ENCODE measurements around the gene RAE1. TPM values are rescaled to one million over a fixed set of nuclear protein-coding genes. Genes with fewer than 3 reads are reported as not detected.

RAE1 gene
- 66.4 TPM for polyA plus RNA-seq (ENCODE audit: insufficient read length)
- long read RNA-seq, donor 1, transcript RAE1-203 (12 exons, 2,639 nt): major isoform, 24 of 28 reads
- long read RNA-seq, donor 1, partial matches to known transcripts: 0 of 28 reads
- long read RNA-seq, donor 1, other reads (novel, unspliced or antisense): 0 of 28 reads
- long read RNA-seq, donor 2, transcript RAE1-203 (12 exons, 2,639 nt): major isoform, 21 of 36 reads
- long read RNA-seq, donor 2, partial matches to known transcripts: 8 of 36 reads
- long read RNA-seq, donor 2, other reads (novel, unspliced or antisense): 0 of 36 reads
- long read RNA-seq, donor 3, transcript RAE1-203 (12 exons, 2,639 nt): major isoform, 21 of 30 reads
- long read RNA-seq, donor 3, partial matches to known transcripts: 7 of 30 reads
- long read RNA-seq, donor 3, other reads (novel, unspliced or antisense): 0 of 30 reads
- long read RNA-seq, donor 4: 0 reads
- long read RNA-seq, donor 5, transcript RAE1-203 (12 exons, 2,639 nt): major isoform, 36 of 48 reads
- long read RNA-seq, donor 5, partial matches to known transcripts: 7 of 48 reads
- long read RNA-seq, donor 5, other reads (novel, unspliced or antisense): 0 of 48 reads
- long read RNA-seq, donor 6, transcript RAE1-203 (12 exons, 2,639 nt): major isoform, 18 of 30 reads
- long read RNA-seq, donor 6, partial matches to known transcripts: 5 of 30 reads
- long read RNA-seq, donor 6, other reads (novel, unspliced or antisense): 0 of 30 reads
- long read RNA-seq, donor 7, transcript RAE1-209 (11 exons, 1,503 nt): minor isoform, 9 of 43 reads
- long read RNA-seq, donor 7, transcript RAE1-203 (12 exons, 2,639 nt): major isoform, 27 of 43 reads
- long read RNA-seq, donor 7, partial matches to known transcripts: 6 of 43 reads
- long read RNA-seq, donor 7, other reads (novel, unspliced or antisense): 0 of 43 reads
- long read RNA-seq, donor 8, transcript RAE1-203 (12 exons, 2,639 nt): major isoform, 9 of 11 reads
- long read RNA-seq, donor 8, partial matches to known transcripts: 0 of 11 reads
- long read RNA-seq, donor 8, other reads (novel, unspliced or antisense): 0 of 11 reads

GRCh38 chr20:57351042-57351783 is at the start of gene RAE1:
RAE1 (plus strand) TSS chr20:57351255; CDS start chr20:57354039, 2,784 bp downstream.
- peak; percentile 93 for DNase-seq

- DNase-seq: no peak
These were observed 44.3 kb upstream of the RAE1 start for GRCh38 chr20:57306747-57307146.

- DNase-seq: no peak
These were observed 42.4 kb upstream of the RAE1 start for GRCh38 chr20:57308451-57309271.

- no peak for DNase-seq
These were observed 41.4 kb upstream of the RAE1 start for GRCh38 chr20:57309544-57310115.

- DNase-seq: no peak
These were observed 40.1 kb upstream of the RAE1 start for GRCh38 chr20:57310821-57311514.

GRCh38 chr20:57312138-57312537 is 38.9 kb upstream of the RAE1 start:
- DNase-seq: no peak

- DNase-seq: no peak
These were observed 37.8 kb upstream of the RAE1 start for GRCh38 chr20:57313230-57313629.

- DNase-seq: no peak
These were observed 37.1 kb upstream of the RAE1 start for GRCh38 chr20:57313951-57314350.

GRCh38 chr20:57315083-57315975 is 35.7 kb upstream of the RAE1 start:
- no peak for DNase-seq

- DNase-seq: no peak
These were observed 35.0 kb upstream of the RAE1 start for GRCh38 chr20:57315976-57316480.

GRCh38 chr20:57316795-57317201 is 34.3 kb upstream of the RAE1 start:
- DNase-seq: no peak

GRCh38 chr20:57317316-57317788 is 33.7 kb upstream of the RAE1 start:
- DNase-seq: no peak

- DNase-seq: no peak
These were observed 33.2 kb upstream of the RAE1 start for GRCh38 chr20:57317789-57318371.

- no peak for DNase-seq
These were observed 31.5 kb upstream of the RAE1 start for GRCh38 chr20:57319584-57319983.

GRCh38 chr20:57320358-57320757 is 30.7 kb upstream of the RAE1 start:
- DNase-seq: no peak

- no peak for DNase-seq
These were observed 29.9 kb upstream of the RAE1 start for GRCh38 chr20:57321142-57321541.

- no peak for DNase-seq
These were observed 28.6 kb upstream of the RAE1 start for GRCh38 chr20:57322476-57322875.

- no peak for DNase-seq
These were observed 28.0 kb upstream of the RAE1 start for GRCh38 chr20:57323034-57323433.
